A549 (cell line): ENCODE measurements around the gene DDX47. TPM values are rescaled to one million over a fixed set of nuclear protein-coding genes. Genes with fewer than 3 reads are reported as not detected.

Source experiments
- ATAC-seq, 2 experiments: fragments of 200-7000 bp in 1 of 2; fragments of >200 bp in 1 of 2; cut with Nextera tagmentation in 1 of 2; cut with Tn5 transposase in 1 of 2; 3 replicates each; pipeline versions ENCODE4 v1.8.0 to v1.9.1; 2018 to 2020; ENCODE audit warnings: mild to moderate bottlenecking in 1 of 2, moderate library complexity in 1 of 2
- CTCF ChIA-PET: fragments of 300-600 bp; sonication (Branson Sonifier 250); formaldehyde crosslinking; extraction: SDS; loops from one replicate; lab custom pipeline; 2021; ENCODE audit warnings: antibody characterized with exemption, inconsistent platforms; lab: Yijun Ruan, JAX
- POLR2A ChIA-PET: fragments of 350-600 bp; formaldehyde crosslinking; extraction: SDS; loops from one replicate; lab custom pipeline; 2021; ENCODE audit warnings: antibody characterized with exemption, inconsistent platforms; lab: Yijun Ruan, JAX
- DNase-seq, 2 experiments: peaks; one replicate each; pipeline versions ENCODE4 v3.0.0 to v3.0.0-alpha.2; 2011 to 2016; ENCODE audit warnings: low read depth in 1 of 2, low spot score in 1 of 2
- FAIRE-seq: peaks from 2 replicates; lab custom pipeline; 2011; peaks lifted over from hg19 to GRCh38; lab: Jason Lieb, UNC
- H3K27ac ChIP-seq, 2 experiments: fragments of >200 bp; sonication (Bioruptor Twin); formaldehyde crosslinking; 3 replicates each; pipeline ENCODE4 v1.5.1; 2016 to 2017
- H3K4me1 ChIP-seq: fragments of >200 bp; sonication (Bioruptor Twin); formaldehyde crosslinking; 3 replicates; pipeline ENCODE4 v1.6.1; 2016
- H3K4me2 ChIP-seq: fragments of >200 bp; sonication (Bioruptor Twin); formaldehyde crosslinking; 3 replicates; pipeline ENCODE4 v1.6.1; 2016
- H3K4me3 ChIP-seq: fragments of >200 bp; sonication (Bioruptor Twin); formaldehyde crosslinking; 3 replicates; pipeline ENCODE4 v1.5.1; 2016
- H3K9me3 ChIP-seq: fragments of >200 bp; sonication (Bioruptor Twin); formaldehyde crosslinking; 3 replicates; pipeline ENCODE4 v1.6.1; 2016
- CTCF ChIP-seq: fragments of >200 bp; sonication (Bioruptor Twin); formaldehyde crosslinking; IDR thresholded peaks from 3 replicates; pipeline ENCODE4 v1.5.1; 2016
- E2F6 ChIP-seq: IDR thresholded peaks from 2 replicates; pipeline ENCODE4 v1.6.1; 2012; ENCODE audit warnings: low read depth, borderline replicate concordance
- EHMT2 ChIP-seq: fragments of 200-600 bp; sonication (generic); IDR thresholded peaks from 2 replicates; pipeline ENCODE4 v1.6.1; 2016; ENCODE audit warnings: antibody characterized with exemption, low read depth, mild to moderate bottlenecking, moderate library complexity
- ELK1 ChIP-seq: fragments of 150-350 bp; IDR thresholded peaks from 2 replicates; pipeline ENCODE4 v1.6.1; 2014; ENCODE audit warnings: low read depth, mild to moderate bottlenecking, low read length
- EP300 ChIP-seq, 2 experiments: fragments of >200 bp; sonication (Bioruptor Twin); formaldehyde crosslinking; IDR thresholded peaks; 2 replicates in 1 of 2; 3 replicates in 1 of 2; pipeline ENCODE4 v1.6.1; 2016 to 2017
- ESRRA ChIP-seq: fragments of 150-350 bp; IDR thresholded peaks from 2 replicates; pipeline ENCODE4 v1.6.1; 2014; ENCODE audit warnings: mild to moderate bottlenecking, low read length, borderline replicate concordance
- FOSL2 ChIP-seq, 2 experiments: fragments of 450-650 bp in 1 of 2; fragments of >200 bp in 1 of 2; sonication (Bioruptor Twin) in 1 of 2; formaldehyde crosslinking; IDR thresholded peaks; 2 replicates each; pipeline versions ENCODE4 v1.5.0 to v1.6.1; 2016 to 2020; ENCODE audit warnings: mild to moderate bottlenecking in 1 of 2, moderate library complexity in 1 of 2
- GATA3 ChIP-seq: IDR thresholded peaks from 2 replicates; pipeline ENCODE4 v1.6.1; 2012; ENCODE audit warnings: borderline replicate concordance
- HEYL ChIP-seq: fragments of 250-450 bp; sonication (Bioruptor Pico); IDR thresholded peaks from 2 replicates; pipeline ENCODE4 v1.8.0; 2021; ENCODE audit warnings: mild to moderate bottlenecking, moderate library complexity
- HMGXB4 ChIP-seq: fragments of 250-450 bp; sonication (Bioruptor Pico); IDR thresholded peaks from 2 replicates; pipeline ENCODE4 v1.5.0; 2021; ENCODE audit warnings: mild to moderate bottlenecking, moderate library complexity, borderline replicate concordance
- JUN ChIP-seq, 2 experiments: fragments of >200 bp; sonication (Bioruptor Twin); formaldehyde crosslinking; IDR thresholded peaks; 2 replicates in 1 of 2; 3 replicates in 1 of 2; pipeline ENCODE4 v1.6.1; 2016 to 2017
- JUNB ChIP-seq: fragments of >200 bp; sonication (Bioruptor Twin); formaldehyde crosslinking; IDR thresholded peaks from 2 replicates; pipeline ENCODE4 v1.6.1; 2016
- MAFK ChIP-seq: fragments of 450-650 bp; IDR thresholded peaks from 2 replicates; pipeline ENCODE4 v1.6.1; 2014; ENCODE audit not compliant: partially characterized antibody
- MAX ChIP-seq: IDR thresholded peaks from 2 replicates; pipeline ENCODE4 v1.6.1; 2012
- NFE2L2 ChIP-seq: fragments of 150-350 bp; conservative IDR thresholded peaks from 2 replicates; pipeline ENCODE4 v1.6.1; 2014; ENCODE audit warnings: low read length
- POLR2A ChIP-seq: IDR thresholded peaks from 2 replicates; pipeline ENCODE4 v1.6.1; 2012; ENCODE audit warnings: mild to moderate bottlenecking, low read length
- POLR2AphosphoS2 ChIP-seq: conservative IDR thresholded peaks from 2 replicates; pipeline ENCODE4 v1.6.1; 2012; ENCODE audit warnings: low read length, improper control_type of control experiment, inconsistent platforms
- REST ChIP-seq: fragments of 200-600 bp; sonication (generic); IDR thresholded peaks from 2 replicates; pipeline ENCODE4 v1.6.1; 2016; ENCODE audit warnings: antibody characterized with exemption, mild to moderate bottlenecking, moderate library complexity
- RFX5 ChIP-seq: fragments of 450-650 bp; IDR thresholded peaks from 2 replicates; pipeline ENCODE4 v1.7.1; 2014; ENCODE audit warnings: antibody characterized with exemption, mild to moderate bottlenecking, moderate library complexity
- SMC3 ChIP-seq: fragments of >200 bp; sonication (Bioruptor Twin); formaldehyde crosslinking; IDR thresholded peaks from 3 replicates; pipeline ENCODE4 v1.6.1; 2018; ENCODE audit warnings: inconsistent platforms
- TFCP2L1 ChIP-seq: fragments of 250-450 bp; sonication (Bioruptor Pico); IDR thresholded peaks from 2 replicates; pipeline ENCODE4 v1.5.0; 2021; ENCODE audit warnings: mild to moderate bottlenecking
- USF2 ChIP-seq: fragments of 450-650 bp; IDR thresholded peaks from 2 replicates; pipeline ENCODE4 v1.6.1; 2014; ENCODE audit warnings: antibody characterized with exemption
- ZFP36 ChIP-seq: fragments of 450-650 bp; IDR thresholded peaks from 2 replicates; pipeline ENCODE4 v1.6.1; 2014; ENCODE audit warnings: borderline replicate concordance; ENCODE audit not compliant: partially characterized antibody
- ZNF302 ChIP-seq: fragments of 250-450 bp; sonication (Bioruptor Pico); IDR thresholded peaks from 2 replicates; pipeline ENCODE4 v1.9.0; 2021; ENCODE audit warnings: inconsistent platforms, mild to moderate bottlenecking, moderate library complexity
- WGBS: methylation state at CpG from one replicate; pipeline ENCODE4 v1.1.6; 2017; ENCODE audit errors: missing lambda C conversion rate; 5-methylcytosine and 5-hydroxymethylcytosine counted together
- polyA plus RNA-seq, 4 experiments: library from polyadenylated mRNA; depleted of rRNA in 3 of 4; stranded (reverse); fragments of >200 nt; fragmentation: RNase III in 1 of 4; extraction: RNeasy Plus Mini Kit Qiagen cat#74134 plus additional on column Dnase treatment in 1 of 4; gene quantifications; 2 replicates in 3 of 4; 3 replicates in 1 of 4; pipeline ENCODE4 v1.2.3, GENCODE V29; 2011 to 2017

DDX47 gene
- polyA plus RNA-seq, 2 of the 4 experiments (the other 2 are of a cell fraction): 81.6 to 144 TPM

GRCh38 chr12:12835378-12836146 lies 22.4 kb downstream of the DDX47 start:
- ChIA-PET CTCF (interaction anchor here (0.6 to 5.9 kb wide), 14 partner anchors 11 to 362 kb away, joined by 3 to 78 read pairs (median 20); partner anchors contain the start of genes DDX47 and GPRC5A), POLR2A (interaction anchor here (0.7 to 2.0 kb wide), 3 partner anchors 16 to 60 kb away, joined by 3 to 8 read pairs (median 5); partner anchors contain the start of gene GPRC5A)
- peak overlapping the region; percentile 52 to 88 for H3K27ac ChIP-seq
- no peak overlapping the region for H3K4me3 ChIP-seq
- FAIRE-seq: no peak
- H3K4me1 ChIP-seq: peaks cover 57% of the 10 kb centered on the region
- TF ChIP-seq MAX (0 out of 2 replicates have a peak, but pooled peaks have one; percentile 42), FOSL2 (IDR thresholded peaks at IDR 0.05) (no peak), FOSL2 (CRISPR knock-in tag; IDR thresholded peaks at IDR 0.05) (peak; percentile 74), POLR2A (no peak), JUN (IDR thresholded peaks at IDR 0.05) (0 out of 5 replicates have a peak, but pooled peaks of 1 of the 2 experiments have one; percentile 18), ZFP36 (peak; percentile 67), JUNB (peak; percentile 41; the same call in 1 of the 2 replicates), POLR2AphosphoS2 (no peak), TFCP2L1 (CRISPR knock-in tag) (no peak), NFE2L2 (no peak), GATA3 (peak; percentile 57; the same call in 1 of the 2 replicates)
- H3K9me3 ChIP-seq: no peaks in the 10 kb centered on the region
- H3K4me2 ChIP-seq: peak overlapping the region; percentile 38
- WGBS: 73% methylated on average over 7 of the region's 7 CpGs
- ATAC-seq: peak; percentile 48 to 55; a peak in 5 of 6 replicates
- peak; percentile 55 to 74 for DNase-seq

GRCh38 chr12:12836571-12836970 lies 23.4 kb downstream of the DDX47 start:
- Histone ChIP-seq H3K4me1 (peaks cover 66% of the 10 kb centered on the region), H3K4me2 (peak overlapping the region; percentile 56; the same call in 1 of the 3 replicates), H3K27ac (peak overlapping the region; percentile 45 to 88), H3K9me3 (no peaks in the 10 kb centered on the region), H3K4me3 (no peak overlapping the region)
- TF ChIP-seq HMGXB4: no peak
- no peak for TF ChIP-seq EHMT2
- TF ChIP-seq ZNF302 (CRISPR knock-in tag): no peak
- TF ChIP-seq USF2: no peak
- TF ChIP-seq E2F6: no peak
- no peak for TF ChIP-seq RFX5
- TF ChIP-seq MAFK: no peak
- TF ChIP-seq ELK1: no peak
- no peak for TF ChIP-seq SMC3
- TF ChIP-seq HEYL (CRISPR knock-in tag): no peak
- TF ChIP-seq REST: no peak
- TF ChIP-seq EP300 (IDR thresholded peaks at IDR 0.05): no peak
- no peak for TF ChIP-seq CTCF
- TF ChIP-seq ESRRA: no peak
- peak in 1 of 2 experiments; percentile 3; a peak in 2 of 6 replicates for ATAC-seq
- 78% methylated on average over 6 of the region's 6 CpGs for WGBS
- no peak for FAIRE-seq
- POLR2A ChIA-PET: interaction anchor here (1.0 to 1.2 kb wide), 3 partner anchors 33 to 55 kb away, joined by 3 to 18 read pairs (median 4); partner anchors contain the start of gene GPRC5A
- no peak for DNase-seq
- CTCF ChIA-PET: interaction anchor here (0.6 to 5.9 kb wide), 31 partner anchors 11 to 375 kb away, joined by 3 to 78 read pairs (median 9); partner anchors contain the start of genes DDX47 and GPRC5A
